Panc1 (cell line): ENCODE data around the gene GNPAT.

Experiments used
- CTCF ChIP-seq: fragments of 450-650 bp; IDR thresholded peaks from 2 replicates; pipeline ENCODE4 v1.5.1; 2017; ENCODE audit warnings: mild to moderate bottlenecking
- POLR2AphosphoS5 ChIP-seq: IDR thresholded peaks from 2 replicates; pipeline ENCODE4 v1.6.1; 2012; ENCODE audit warnings: mild to moderate bottlenecking, low read depth, low read length, moderate library complexity
- SIN3A ChIP-seq: IDR thresholded peaks from 2 replicates; pipeline ENCODE4 v1.6.1; 2012; ENCODE audit warnings: low read depth, mild to moderate bottlenecking, low read length, moderate library complexity, borderline replicate concordance; ENCODE audit not compliant: insufficient read depth
- TF ChIP-seq, protein P1 (sequence below), 2 experiments: IDR thresholded peaks; 2 replicates each; pipeline ENCODE4 v1.6.1; 2011 to 2012; ENCODE audit warnings: low read depth in 2 of 2, control low read depth in 1 of 2, low read length in 1 of 2, mild to moderate bottlenecking in 1 of 2, moderate library complexity in 1 of 2; ENCODE audit not compliant: insufficient read depth in 1 of 2

DNA sequence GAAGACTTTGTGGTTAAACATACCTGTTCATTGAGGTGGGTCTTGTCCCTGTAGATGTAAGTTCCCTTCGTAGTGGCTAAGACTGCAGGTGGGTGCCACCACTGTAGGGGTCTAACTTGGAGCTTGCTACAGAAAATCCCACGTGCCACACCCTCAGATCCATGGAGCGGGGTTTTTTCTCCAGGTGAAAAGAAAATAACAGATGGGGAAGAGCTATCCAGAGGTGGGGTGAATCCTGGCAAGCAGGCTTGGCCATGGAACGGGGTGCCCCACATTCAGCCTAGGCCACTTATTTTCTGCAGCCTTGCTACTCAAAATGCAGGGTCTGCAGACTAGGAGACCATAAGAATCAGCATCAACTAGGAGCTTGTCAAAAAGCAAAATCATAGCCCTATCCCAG lies 72.6 kb downstream of the GNPAT start:
- TF ChIP-seq POLR2AphosphoS5 (no peak), CTCF (no peak), SIN3A (no peak)
- TF ChIP-seq, protein P1, sequence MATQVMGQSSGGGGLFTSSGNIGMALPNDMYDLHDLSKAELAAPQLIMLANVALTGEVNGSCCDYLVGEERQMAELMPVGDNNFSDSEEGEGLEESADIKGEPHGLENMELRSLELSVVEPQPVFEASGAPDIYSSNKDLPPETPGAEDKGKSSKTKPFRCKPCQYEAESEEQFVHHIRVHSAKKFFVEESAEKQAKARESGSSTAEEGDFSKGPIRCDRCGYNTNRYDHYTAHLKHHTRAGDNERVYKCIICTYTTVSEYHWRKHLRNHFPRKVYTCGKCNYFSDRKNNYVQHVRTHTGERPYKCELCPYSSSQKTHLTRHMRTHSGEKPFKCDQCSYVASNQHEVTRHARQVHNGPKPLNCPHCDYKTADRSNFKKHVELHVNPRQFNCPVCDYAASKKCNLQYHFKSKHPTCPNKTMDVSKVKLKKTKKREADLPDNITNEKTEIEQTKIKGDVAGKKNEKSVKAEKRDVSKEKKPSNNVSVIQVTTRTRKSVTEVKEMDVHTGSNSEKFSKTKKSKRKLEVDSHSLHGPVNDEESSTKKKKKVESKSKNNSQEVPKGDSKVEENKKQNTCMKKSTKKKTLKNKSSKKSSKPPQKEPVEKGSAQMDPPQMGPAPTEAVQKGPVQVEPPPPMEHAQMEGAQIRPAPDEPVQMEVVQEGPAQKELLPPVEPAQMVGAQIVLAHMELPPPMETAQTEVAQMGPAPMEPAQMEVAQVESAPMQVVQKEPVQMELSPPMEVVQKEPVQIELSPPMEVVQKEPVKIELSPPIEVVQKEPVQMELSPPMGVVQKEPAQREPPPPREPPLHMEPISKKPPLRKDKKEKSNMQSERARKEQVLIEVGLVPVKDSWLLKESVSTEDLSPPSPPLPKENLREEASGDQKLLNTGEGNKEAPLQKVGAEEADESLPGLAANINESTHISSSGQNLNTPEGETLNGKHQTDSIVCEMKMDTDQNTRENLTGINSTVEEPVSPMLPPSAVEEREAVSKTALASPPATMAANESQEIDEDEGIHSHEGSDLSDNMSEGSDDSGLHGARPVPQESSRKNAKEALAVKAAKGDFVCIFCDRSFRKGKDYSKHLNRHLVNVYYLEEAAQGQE (IDR thresholded peaks at IDR 0.05; ENCODE audit: insufficient read depth in 1 of 2, low read depth in 2 of 2, low read length in 1 of 2): no peak
